MCF 10A (cell line): ENCODE measurements around the gene B3GNT8. TPM values are rescaled to one million over a fixed set of nuclear protein-coding genes. Genes with fewer than 3 reads are reported as not detected.

ENCODE experiments used
- BruUV-seq: library from RNA; stranded (reverse); fragments of 400-500 nt; replicated peaks from 2 replicates; lab custom pipeline; 2021; lab: Mats Ljungman, UMichigan
- CTCF ChIA-PET: fragments of 300-600 bp; sonication (Branson Sonifier 250); formaldehyde crosslinking; extraction: SDS; loops from one replicate; lab custom pipeline; 2021; ENCODE audit warnings: antibody characterized with exemption, inconsistent platforms; lab: Yijun Ruan, JAX
- POLR2A ChIA-PET: fragments of 300-600, 350-650 bp; sonication (Branson Sonifier 250); formaldehyde crosslinking; extraction: SDS; loops from one replicate; lab custom pipeline; 2020; ENCODE audit warnings: antibody characterized with exemption, inconsistent platforms; lab: Yijun Ruan, JAX
- DNase-seq: peaks from one replicate; pipeline ENCODE4 v3.0.0-alpha.2; 2018; ENCODE audit not compliant: unreplicated experiment
- H3K27ac Mint-ChIP-seq: one replicate; pipeline ENCODE4 v1.8.0; 2022; ENCODE audit warnings: mild to moderate bottlenecking, low read depth, mixed read lengths; ENCODE audit not compliant: unreplicated experiment
- H3K27me3 Mint-ChIP-seq: one replicate; pipeline ENCODE4 v1.8.0; 2022; ENCODE audit warnings: mixed read lengths; ENCODE audit not compliant: insufficient read depth, unreplicated experiment
- H3K36me3 Mint-ChIP-seq: one replicate; pipeline ENCODE4 v1.8.0; 2022; ENCODE audit warnings: mild to moderate bottlenecking, moderate library complexity, mixed read lengths; ENCODE audit not compliant: insufficient read depth, unreplicated experiment
- H3K4me1 Mint-ChIP-seq: one replicate; pipeline ENCODE4 v1.8.0; 2022; ENCODE audit warnings: mixed read lengths; ENCODE audit not compliant: insufficient read depth, unreplicated experiment
- H3K4me3 Mint-ChIP-seq: one replicate; pipeline ENCODE4 v1.8.0; 2022; ENCODE audit warnings: mild to moderate bottlenecking, moderate library complexity, mixed read lengths; ENCODE audit not compliant: unreplicated experiment
- H3K9me3 Mint-ChIP-seq: one replicate; pipeline ENCODE4 v1.8.0; 2022; ENCODE audit warnings: mixed read lengths; ENCODE audit not compliant: unreplicated experiment
- CTCF ChIP-seq: fragments of 200-600 bp; IDR thresholded peaks from one replicate; pipeline ENCODE4 v1.8.0; 2022; ENCODE audit warnings: antibody characterized with exemption, mild to moderate bottlenecking; ENCODE audit not compliant: unreplicated experiment
- intact Hi-C: fragments of 100-400 bp; cut with micrococcal nuclease; formaldehyde crosslinking; loops from 2 replicates; pipeline ENCODE4 v1.14.1; 2022
- total RNA-seq: library from RNA; stranded (reverse); gene quantifications from 2 replicates; pipeline ENCODE4 v1.2.3, GENCODE V29; 2022

Gene B3GNT8
- total RNA-seq, 1 experiment from 2014 or later, result not detected

DNA sequence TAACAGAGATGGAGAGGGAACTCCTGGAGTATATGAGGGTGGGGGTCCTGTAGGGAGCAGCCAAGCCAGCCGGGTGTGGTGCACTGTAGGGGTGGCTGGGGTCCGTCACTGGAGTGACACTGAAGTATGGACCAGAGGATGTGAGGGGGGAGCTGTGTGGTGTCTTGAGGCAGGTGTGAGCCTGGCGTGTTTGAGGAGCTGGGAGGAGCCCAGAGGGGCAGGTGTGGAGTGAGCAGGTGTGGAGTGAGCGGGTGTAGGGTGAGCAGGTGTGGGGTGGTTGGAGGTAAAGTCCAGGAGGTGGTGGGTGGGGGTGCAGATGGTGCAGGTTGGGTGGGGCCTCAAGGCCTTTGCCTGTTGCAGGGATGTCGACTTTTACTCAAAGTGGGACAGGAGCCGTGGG lies 5.9 kb downstream of the B3GNT8 start:
- ChIA-PET POLR2A (interaction anchor here (0.8 kb wide), 1 partner anchor 57 kb away, joined by 4 read pairs; the partner anchor contains the start of gene B9D2), CTCF (interaction anchor here (1.6 kb wide), 1 partner anchor 10 kb away, joined by 5 read pairs; no protein-coding TSS in a partner anchor)
- Mint-ChIP-seq H3K27me3 (no peaks in the 10 kb centered on the region), H3K9me3 (no peaks in the 10 kb centered on the region), H3K36me3 (peaks cover 69% of the 10 kb centered on the region), H3K4me1 (no peaks in the 10 kb centered on the region), H3K27ac (no peak overlapping the region), H3K4me3 (no peak overlapping the region)
- no peak for TF ChIP-seq CTCF
- no TSS peak for BruUV-seq
- no peak for DNase-seq
- intact Hi-C loops, result no loop called here

DNA sequence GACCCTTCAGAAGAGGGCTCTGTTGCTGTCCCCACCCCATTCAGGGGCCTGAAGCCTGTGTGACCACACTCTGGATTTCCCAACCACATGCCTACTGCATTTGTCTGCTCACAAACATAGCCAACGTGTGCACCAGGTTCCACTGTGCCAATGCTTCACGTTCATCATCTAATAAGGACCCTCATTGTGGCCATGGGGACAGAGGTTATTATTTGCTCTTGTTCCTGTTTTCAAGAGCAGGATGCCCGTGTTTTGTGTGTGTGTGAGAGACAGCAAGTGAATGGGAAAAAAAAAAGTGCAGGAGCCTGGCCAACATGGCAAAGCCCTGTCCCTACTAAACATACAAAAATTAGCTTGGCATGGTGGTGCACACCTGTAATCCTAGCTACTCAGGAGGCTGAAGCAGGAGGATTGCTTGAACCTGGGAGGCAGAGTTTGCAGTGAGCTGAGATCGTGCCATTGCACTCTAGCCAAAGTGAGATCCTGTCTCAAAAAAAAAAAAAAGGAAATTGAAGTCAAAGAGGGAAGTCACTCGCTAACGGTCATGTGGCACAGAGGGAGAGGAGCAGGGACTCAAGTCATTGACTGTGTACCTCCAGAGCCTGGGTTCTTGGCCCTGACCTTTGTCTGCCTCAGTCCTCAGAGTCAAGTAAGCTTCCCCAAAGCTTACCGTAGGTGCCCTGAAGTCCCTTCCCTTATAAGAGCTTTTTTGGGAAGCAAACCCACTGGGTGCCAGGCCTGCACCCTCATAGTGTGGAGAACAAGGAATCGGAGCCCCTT lies 6.9 kb downstream of the B3GNT8 start:
- TF ChIP-seq CTCF, result no peak
- no peak for DNase-seq
- BruUV-seq, result no TSS peak
- Mint-ChIP-seq H3K36me3 (peaks cover 74% of the 10 kb centered on the region), H3K4me1 (no peaks in the 10 kb centered on the region), H3K27ac (no peak overlapping the region), H3K4me3 (no peak overlapping the region), H3K9me3 (no peaks in the 10 kb centered on the region), H3K27me3 (no peaks in the 10 kb centered on the region)
- POLR2A ChIA-PET, result interaction anchor here (0.8 to 1.0 kb wide), 2 partner anchors 11 to 56 kb away, joined by 3 to 4 read pairs; partner anchors contain the start of gene B9D2
- CTCF ChIA-PET, result interaction anchor here (0.7 to 1.6 kb wide), 4 partner anchors 8 to 151 kb away, joined by 3 to 5 read pairs (median 4); no protein-coding TSS in a partner anchor
- intact Hi-C loops, result no loop called here

DNA sequence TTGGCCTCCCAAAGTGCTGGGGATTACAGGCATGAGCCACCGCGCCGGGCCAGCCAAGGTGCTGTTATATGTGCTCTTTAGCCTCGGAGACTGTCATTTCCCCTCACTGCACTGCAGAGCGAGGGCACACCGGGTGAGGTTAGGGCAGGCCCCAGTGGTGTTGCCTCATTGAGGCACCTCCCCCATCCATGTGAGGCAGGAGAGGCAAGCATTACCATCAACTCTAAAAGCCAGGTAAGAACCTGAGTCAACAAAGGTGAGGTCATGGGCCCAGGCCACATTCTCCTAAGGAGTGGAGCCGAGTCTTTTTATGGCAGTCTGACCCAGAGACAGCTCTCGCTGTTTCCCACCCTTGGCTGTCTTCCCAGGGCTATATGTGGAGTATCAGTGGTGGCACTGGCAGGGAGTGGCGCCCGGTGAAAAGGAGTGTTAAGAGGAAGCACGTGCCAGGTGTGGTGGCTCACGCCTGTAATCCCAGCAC lies 10.9 kb downstream of the B3GNT8 start:
- Mint-ChIP-seq H3K4me1 (peaks cover 6% of the 10 kb centered on the region), H3K9me3 (no peaks in the 10 kb centered on the region), H3K4me3 (no peak overlapping the region), H3K36me3 (peaks cover 77% of the 10 kb centered on the region), H3K27me3 (no peaks in the 10 kb centered on the region), H3K27ac (no peak overlapping the region)
- intact Hi-C loops, result no loop called here
- DNase-seq, result no peak
- TF ChIP-seq CTCF, result no peak
- BruUV-seq, result no TSS peak
- ChIA-PET CTCF (interaction anchor here (0.6 to 1.3 kb wide), 3 partner anchors 49 to 767 kb away, joined by 3 to 5 read pairs (median 5); no protein-coding TSS in a partner anchor), POLR2A (interaction anchor here (1.0 kb wide), 1 partner anchor 23 kb away, joined by 3 read pairs; no protein-coding TSS in a partner anchor)

- Mint-ChIP-seq H3K9me3 (no peaks in the 10 kb centered on the region), H3K27me3 (no peaks in the 10 kb centered on the region), H3K27ac (no peak overlapping the region), H3K4me3 (no peak overlapping the region), H3K4me1 (peaks cover 7% of the 10 kb centered on the region), H3K36me3 (peaks cover 67% of the 10 kb centered on the region)
- intact Hi-C loops, result no loop called here
- no TSS peak for BruUV-seq
- no peak for TF ChIP-seq CTCF
- no peak for DNase-seq
- ChIA-PET POLR2A (interaction anchor here (0.6 kb wide), 1 partner anchor 951 kb away, joined by 3 read pairs; no protein-coding TSS in a partner anchor), CTCF (interaction anchor here (0.8 to 1.3 kb wide), 3 partner anchors 10 to 155 kb away, joined by 3 to 5 read pairs (median 3); no protein-coding TSS in a partner anchor)
These were observed 12.0 kb downstream of the B3GNT8 start for GRCh38 chr19:41415154-41415571.
